CD14-positive monocyte (primary cell): ENCODE results near the gene FANCM. TPM values are rescaled to one million over a fixed set of nuclear protein-coding genes. Genes with fewer than 3 reads are reported as not detected.

Experiments used
- DNase-seq, 3 donors: peaks; one replicate each; pipeline ENCODE4 v3.0.0-alpha.2; 2011 to 2022
- H2AFZ ChIP-seq: 2 replicates; pipeline ENCODE4 v1.6.0; 2012; ENCODE audit warnings: mild to moderate bottlenecking, low read depth, low read length, inconsistent platforms; ENCODE audit not compliant: insufficient read depth, poor library complexity, severe bottlenecking
- H3K27ac ChIP-seq, 2 donors: 1 replicate in 1 of 2; 2 replicates in 1 of 2; pipeline ENCODE4 v1.5.1; 2012 to 2013; ENCODE audit warnings: low read length in 2 of 2, control low read depth in 1 of 2, inconsistent platforms in 1 of 2, low read depth in 1 of 2, mild to moderate bottlenecking in 1 of 2
- H3K27me3 ChIP-seq, 2 donors: one replicate each; pipeline versions ENCODE4 v1.6.0 to v1.6.1; 2011 to 2013; ENCODE audit warnings: low read length in 2 of 2; ENCODE audit not compliant: control insufficient read depth in 2 of 2, insufficient read depth in 2 of 2
- H3K36me3 ChIP-seq, 2 donors: replicated peaks in 1 of 2; 1 replicate in 1 of 2; 2 replicates in 1 of 2; pipeline versions ENCODE4 v1.5.1 to v1.6.1; 2012 to 2013; ENCODE audit warnings: low read length in 2 of 2, control low read depth in 1 of 2, inconsistent platforms in 1 of 2, mild to moderate bottlenecking in 1 of 2; ENCODE audit not compliant: insufficient read depth in 2 of 2, control insufficient read depth in 1 of 2
- H3K4me1 ChIP-seq, 2 donors: 1 replicate in 1 of 2; 2 replicates in 1 of 2; pipeline versions ENCODE4 v1.5.1 to v1.6.1; 2012 to 2013; ENCODE audit warnings: low read length in 2 of 2, control low read depth in 1 of 2, inconsistent platforms in 1 of 2, mild to moderate bottlenecking in 1 of 2, moderate library complexity in 1 of 2; ENCODE audit not compliant: insufficient read depth in 2 of 2, control insufficient read depth in 1 of 2
- H3K4me2 ChIP-seq: replicated peaks from 2 replicates; pipeline ENCODE3; 2012; ENCODE audit warnings: low read length, moderate library complexity, mild to moderate bottlenecking; ENCODE audit not compliant: poor library complexity, severe bottlenecking; ENCODE audit errors: extremely low read depth
- H3K4me3 ChIP-seq, 3 experiments: fragments of 200-600 bp in 1 of 3; sonication (generic) in 1 of 3; replicated peaks in 1 of 3; 1 replicate in 2 of 3; 2 replicates in 1 of 3; pipeline ENCODE4 v1.5.1; 2011 to 2013; ENCODE audit warnings: low read length in 3 of 3, mild to moderate bottlenecking in 3 of 3, control low read depth in 2 of 3, low read depth in 2 of 3, inconsistent platforms in 1 of 3, moderate library complexity in 1 of 3
- H3K79me2 ChIP-seq: 2 replicates; pipeline ENCODE4 v1.6.0; 2012; ENCODE audit warnings: mild to moderate bottlenecking, control low read depth, inconsistent platforms, low read length, moderate library complexity; ENCODE audit not compliant: insufficient read depth
- H3K9ac ChIP-seq: 2 replicates; pipeline ENCODE4 v1.6.0; 2017; ENCODE audit warnings: low read length, mild to moderate bottlenecking; ENCODE audit not compliant: insufficient read depth, poor library complexity, severe bottlenecking
- H3K9me3 ChIP-seq, 2 donors: replicated peaks in 1 of 2; 1 replicate in 1 of 2; 2 replicates in 1 of 2; pipeline versions ENCODE4 v1.5.1 to v1.6.1; 2012 to 2013; ENCODE audit warnings: low read length in 2 of 2, control low read depth in 1 of 2; ENCODE audit not compliant: control insufficient read depth in 1 of 2, insufficient read depth in 1 of 2
- H4K20me1 ChIP-seq: 2 replicates; pipeline ENCODE4 v1.6.0; 2012; ENCODE audit warnings: mild to moderate bottlenecking, low read length, control low read depth, moderate library complexity; ENCODE audit not compliant: insufficient read depth
- H3K27ac Mint-ChIP-seq, 7 donors: one replicate each; pipeline ENCODE4 v1.8.0; 2020; ENCODE audit warnings: mild to moderate bottlenecking in 7 of 7, mixed read lengths in 7 of 7, moderate library complexity in 6 of 7, inconsistent platforms in 2 of 7
- H3K27me3 Mint-ChIP-seq, 3 donors: one replicate each; pipeline ENCODE4 v1.8.0; 2021 to 2022; ENCODE audit warnings: low read depth in 3 of 3, mild to moderate bottlenecking in 3 of 3, mixed read lengths in 3 of 3, moderate library complexity in 3 of 3, inconsistent platforms in 1 of 3
- H3K36me3 Mint-ChIP-seq, 2 donors: one replicate each; pipeline ENCODE4 v1.8.0; 2020; ENCODE audit warnings: mixed read lengths in 2 of 2, inconsistent platforms in 1 of 2, mild to moderate bottlenecking in 1 of 2
- H3K4me1 Mint-ChIP-seq: one replicate; pipeline ENCODE4 v1.8.0; 2020; ENCODE audit warnings: mild to moderate bottlenecking, mixed read lengths
- H3K4me3 Mint-ChIP-seq, 2 donors: one replicate each; pipeline ENCODE4 v1.8.0; 2020; ENCODE audit warnings: mild to moderate bottlenecking in 2 of 2, mixed read lengths in 2 of 2, moderate library complexity in 1 of 2
- H3K9me3 Mint-ChIP-seq, 7 donors: one replicate each; pipeline ENCODE4 v1.8.0; 2020 to 2022; ENCODE audit warnings: mixed read lengths in 7 of 7, mild to moderate bottlenecking in 6 of 7, moderate library complexity in 6 of 7, inconsistent platforms in 2 of 7
- WGBS: methylation state at CpG from one replicate; pipeline ENCODE4 v1.1.5; 2013; ENCODE audit warnings: missing lambda C conversion rate; ENCODE audit not compliant: insufficient coverage; 5-methylcytosine and 5-hydroxymethylcytosine counted together
- intact Hi-C, 2 donors: fragments of 100-400 bp; cut with micrococcal nuclease; formaldehyde crosslinking; loops; one replicate each; pipeline versions ENCODE4 v1.15.0 to v1.15.1; 2023
- polyA plus RNA-seq, 3 donors: library from polyadenylated mRNA; depleted of rRNA in 1 of 3; unstranded in 2 of 3; stranded (reverse) in 1 of 3; fragments of 300-500 nt in 2 of 3; fragments of >200 nt in 1 of 3; fragmentation: Illumina TruSeq in 2 of 3; gene quantifications; 1 replicate in 2 of 3; 2 replicates in 1 of 3; pipeline ENCODE4 v1.2.3, GENCODE V29; 2012 to 2021
- TF ChIP-seq, protein P1 (sequence below): fragments of 200-600 bp; IDR thresholded peaks from one replicate; pipeline ENCODE4 v1.8.0; 2022; ENCODE audit warnings: antibody characterized with exemption, mild to moderate bottlenecking

Gene FANCM
- polyA plus RNA-seq, 3 donors = 0.66 to 1.6 (median 1.2) TPM

- H3K4me1 Mint-ChIP-seq = peaks cover 12% of the 10 kb centered on the region
- intact Hi-C loops = no loop called here
- Histone ChIP-seq H2AFZ (no peak overlapping the region), H3K9ac (peak overlapping the region; percentile 18), H3K79me2 (no peaks in the 10 kb centered on the region), H3K4me2 (no peak overlapping the region), H3K27ac (peak overlapping the region in 1 of 2 donors; percentile 47), H3K4me1 (peaks cover 6 to 8% of the 10 kb centered on the region in 2 donors), H3K4me3 (no peak overlapping the region), H3K36me3 (peaks cover 0 to 10% of the 10 kb centered on the region in 2 donors), H3K27me3 (no peaks in the 10 kb centered on the region), H4K20me1 (no peaks in the 10 kb centered on the region), H3K9me3 (no peaks in the 10 kb centered on the region)
- 0% methylated on average over 1 of the region's 5 CpGs for WGBS
- H3K27me3 Mint-ChIP-seq = peaks cover 0 to 1% (median 1%) of the 10 kb centered on the region in 3 donors
- peak overlapping the region; percentile 55 to 83 (median 71) for H3K27ac Mint-ChIP-seq
- H3K4me3 Mint-ChIP-seq = peak overlapping the region; percentile 3 to 53
- peak; percentile 57 to 86 (median 78) for DNase-seq
- peaks cover 14 to 22% of the 10 kb centered on the region in 2 donors for H3K36me3 Mint-ChIP-seq
- TF ChIP-seq, protein P1, sequence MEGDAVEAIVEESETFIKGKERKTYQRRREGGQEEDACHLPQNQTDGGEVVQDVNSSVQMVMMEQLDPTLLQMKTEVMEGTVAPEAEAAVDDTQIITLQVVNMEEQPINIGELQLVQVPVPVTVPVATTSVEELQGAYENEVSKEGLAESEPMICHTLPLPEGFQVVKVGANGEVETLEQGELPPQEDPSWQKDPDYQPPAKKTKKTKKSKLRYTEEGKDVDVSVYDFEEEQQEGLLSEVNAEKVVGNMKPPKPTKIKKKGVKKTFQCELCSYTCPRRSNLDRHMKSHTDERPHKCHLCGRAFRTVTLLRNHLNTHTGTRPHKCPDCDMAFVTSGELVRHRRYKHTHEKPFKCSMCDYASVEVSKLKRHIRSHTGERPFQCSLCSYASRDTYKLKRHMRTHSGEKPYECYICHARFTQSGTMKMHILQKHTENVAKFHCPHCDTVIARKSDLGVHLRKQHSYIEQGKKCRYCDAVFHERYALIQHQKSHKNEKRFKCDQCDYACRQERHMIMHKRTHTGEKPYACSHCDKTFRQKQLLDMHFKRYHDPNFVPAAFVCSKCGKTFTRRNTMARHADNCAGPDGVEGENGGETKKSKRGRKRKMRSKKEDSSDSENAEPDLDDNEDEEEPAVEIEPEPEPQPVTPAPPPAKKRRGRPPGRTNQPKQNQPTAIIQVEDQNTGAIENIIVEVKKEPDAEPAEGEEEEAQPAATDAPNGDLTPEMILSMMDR = no peak
- no peaks in the 10 kb centered on the region for H3K9me3 Mint-ChIP-seq
These were observed 41.3 kb downstream of the FANCM start for GRCh38 chr14:45177076-45177475.

DNA sequence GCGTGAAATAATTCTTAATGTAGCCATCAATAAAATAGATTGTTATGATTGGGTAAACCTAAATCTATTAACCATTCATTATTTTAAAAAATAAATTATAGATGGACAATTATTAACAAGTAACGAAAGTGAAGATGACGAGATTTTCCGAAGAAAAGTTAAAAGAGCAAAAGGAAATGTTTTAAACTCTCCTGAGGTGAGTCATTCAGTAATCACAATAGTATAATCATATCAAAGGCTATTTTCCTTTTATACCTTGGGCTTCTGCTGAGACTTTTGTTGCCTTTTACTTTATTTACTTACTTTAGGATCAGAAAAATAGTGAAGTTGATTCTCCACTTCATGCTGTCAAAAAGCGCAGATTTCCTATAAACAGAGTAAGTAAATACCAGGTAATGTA lies 45.6 kb downstream of the FANCM start:
- Histone ChIP-seq H3K4me3 (no peak overlapping the region), H4K20me1 (no peaks in the 10 kb centered on the region), H3K4me1 (peaks cover 6 to 8% of the 10 kb centered on the region in 2 donors), H2AFZ (no peak overlapping the region), H3K79me2 (no peaks in the 10 kb centered on the region), H3K9me3 (no peaks in the 10 kb centered on the region), H3K9ac (no peak overlapping the region), H3K27ac (no peak overlapping the region), H3K27me3 (no peaks in the 10 kb centered on the region), H3K4me2 (no peak overlapping the region), H3K36me3 (peaks cover 0 to 2% of the 10 kb centered on the region in 2 donors)
- DNase-seq = no peak
- Mint-ChIP-seq H3K36me3 (peaks cover 7% of the 10 kb centered on the region in 2 donors), H3K4me1 (peaks cover 12% of the 10 kb centered on the region), H3K27ac (no peak overlapping the region), H3K9me3 (peaks cover 0 to 2% (median 0%) of the 10 kb centered on the region in 7 donors), H3K4me3 (no peak overlapping the region), H3K27me3 (peaks cover 0 to 1% (median 1%) of the 10 kb centered on the region in 3 donors)
- intact Hi-C loops = no loop called here
- TF ChIP-seq, protein P1 = no peak
- WGBS = no CpG with 5 or more reads among the region's 5 CpGs
